Keratinocyte (primary cell): ENCODE data around the gene ITFG1. TPM values are rescaled to one million over a fixed set of nuclear protein-coding genes. Genes with fewer than 3 reads are reported as not detected.
A peak's percentile ranks its signal among the peaks of the same experiment; 100 is the strongest.

Source experiments
- DNase-seq: peaks from one replicate; pipeline ENCODE4 v3.0.0-alpha.2; 2011; ENCODE audit warnings: low read depth, missing footprints, low spot score
- FAIRE-seq: peaks from 2 replicates; lab custom pipeline; 2011; peaks lifted over from hg19 to GRCh38; lab: Jason Lieb, UNC
- H2AFZ ChIP-seq: 2 replicates; pipeline ENCODE4 v1.6.0; 2012; ENCODE audit warnings: low read length, control low read depth, inconsistent platforms; ENCODE audit not compliant: control insufficient read depth
- H3K27ac ChIP-seq: 2 replicates; pipeline ENCODE4 v1.5.1; 2011; ENCODE audit warnings: low read length; ENCODE audit not compliant: control insufficient read depth, insufficient read depth
- H3K27me3 ChIP-seq: 3 replicates; pipeline ENCODE4 v1.6.0; 2011; ENCODE audit warnings: low read length; ENCODE audit not compliant: control insufficient read depth, insufficient read depth; ENCODE audit errors: extremely low read depth
- H3K36me3 ChIP-seq, 2 experiments: 2 replicates in 1 of 2; 3 replicates in 1 of 2; pipeline ENCODE4 v1.5.1; 2011; ENCODE audit warnings: low read length in 2 of 2, mild to moderate bottlenecking in 1 of 2; ENCODE audit not compliant: control insufficient read depth in 2 of 2, insufficient read depth in 2 of 2; ENCODE audit errors: extremely low read depth in 1 of 2
- H3K4me1 ChIP-seq: 3 replicates; pipeline ENCODE4 v1.5.1; 2011; ENCODE audit warnings: low read length; ENCODE audit not compliant: control insufficient read depth, insufficient read depth; ENCODE audit errors: extremely low read depth
- H3K4me2 ChIP-seq: 3 replicates; pipeline ENCODE4 v1.6.0; 2011; ENCODE audit warnings: low read depth, low read length; ENCODE audit not compliant: control insufficient read depth, insufficient read depth; ENCODE audit errors: extremely low read depth
- H3K4me3 ChIP-seq, 3 experiments: fragments of 200-600 bp in 1 of 3; sonication (generic) in 1 of 3; 2 replicates in 2 of 3; 3 replicates in 1 of 3; pipeline ENCODE4 v1.5.1; 2011 to 2016; ENCODE audit warnings: low read length in 3 of 3, mild to moderate bottlenecking in 3 of 3, control low read depth in 2 of 3, inconsistent platforms in 1 of 3, low read depth in 1 of 3, mixed read lengths in 1 of 3, mixed run types in 1 of 3, moderate library complexity in 1 of 3; ENCODE audit not compliant: control insufficient read depth in 2 of 3, insufficient read depth in 2 of 3; ENCODE audit errors: extremely low read depth in 1 of 3
- H3K79me2 ChIP-seq: 2 replicates; pipeline ENCODE4 v1.6.0; 2012; ENCODE audit warnings: low read length; ENCODE audit not compliant: control insufficient read depth, insufficient read depth
- H3K9ac ChIP-seq: 3 replicates; pipeline ENCODE4 v1.6.0; 2011; ENCODE audit warnings: low read length; ENCODE audit not compliant: control insufficient read depth, insufficient read depth; ENCODE audit errors: extremely low read depth
- H3K9me1 ChIP-seq: 3 replicates; pipeline ENCODE4 v1.6.0; 2011; ENCODE audit warnings: low read length; ENCODE audit not compliant: control insufficient read depth, insufficient read depth; ENCODE audit errors: extremely low read depth
- H3K9me3 ChIP-seq: 2 replicates; pipeline ENCODE4 v1.5.1; 2012; ENCODE audit warnings: low read depth, low read length; ENCODE audit not compliant: control insufficient read depth
- H4K20me1 ChIP-seq: 3 replicates; pipeline ENCODE4 v1.6.0; 2011; ENCODE audit warnings: low read length; ENCODE audit not compliant: control insufficient read depth, insufficient read depth; ENCODE audit errors: extremely low read depth
- CTCF ChIP-seq, 3 experiments: IDR thresholded peaks in 1 of 3; conservative IDR thresholded peaks in 1 of 3; optimal IDR thresholded peaks in 1 of 3; 2 replicates in 2 of 3; 3 replicates in 1 of 3; pipeline versions ENCODE3 to v1.5.1; 2011; ENCODE audit warnings: low read length in 3 of 3, mild to moderate bottlenecking in 3 of 3, moderate library complexity in 2 of 3, control low read depth in 1 of 3, inconsistent platforms in 1 of 3; ENCODE audit not compliant: insufficient read depth in 2 of 3; ENCODE audit errors: extremely low read depth in 1 of 3
- EZH2 ChIP-seq: IDR thresholded peaks from one replicate; pipeline ENCODE4 v1.6.1; 2012; ENCODE audit warnings: inconsistent platforms, mild to moderate bottlenecking, low read length, moderate library complexity
- dilution Hi-C: fragments of 300-500 bp; cut with MboI; formaldehyde crosslinking; loops from one replicate; pipeline ENCODE4 v1.7.0; 2020; ENCODE audit warnings: low sequenced_read_pairs; ENCODE audit not compliant: extremely low pct_ligation_motif_present
- polyA plus RNA-seq, 5 experiments: library from polyadenylated mRNA; depleted of rRNA in 3 of 5; stranded (reverse) in 3 of 5; stranded (forward) in 1 of 5; unstranded in 1 of 5; fragments of >200 nt; gene quantifications; 1 replicate in 1 of 5; 2 replicates in 3 of 5; 3 replicates in 1 of 5; pipeline versions ENCODE4 v1.2.1 to v1.2.3, GENCODE V29; 2011 to 2012; ENCODE audit warnings: missing spikeins in 2 of 5, low read depth in 1 of 5, low replicate concordance in 1 of 5

Gene ITFG1
- polyA plus RNA-seq, 1 donor (not counting 4 experiments of a cell fraction or from before 2014, with no cell fraction given) = 83.8 TPM

DNA sequence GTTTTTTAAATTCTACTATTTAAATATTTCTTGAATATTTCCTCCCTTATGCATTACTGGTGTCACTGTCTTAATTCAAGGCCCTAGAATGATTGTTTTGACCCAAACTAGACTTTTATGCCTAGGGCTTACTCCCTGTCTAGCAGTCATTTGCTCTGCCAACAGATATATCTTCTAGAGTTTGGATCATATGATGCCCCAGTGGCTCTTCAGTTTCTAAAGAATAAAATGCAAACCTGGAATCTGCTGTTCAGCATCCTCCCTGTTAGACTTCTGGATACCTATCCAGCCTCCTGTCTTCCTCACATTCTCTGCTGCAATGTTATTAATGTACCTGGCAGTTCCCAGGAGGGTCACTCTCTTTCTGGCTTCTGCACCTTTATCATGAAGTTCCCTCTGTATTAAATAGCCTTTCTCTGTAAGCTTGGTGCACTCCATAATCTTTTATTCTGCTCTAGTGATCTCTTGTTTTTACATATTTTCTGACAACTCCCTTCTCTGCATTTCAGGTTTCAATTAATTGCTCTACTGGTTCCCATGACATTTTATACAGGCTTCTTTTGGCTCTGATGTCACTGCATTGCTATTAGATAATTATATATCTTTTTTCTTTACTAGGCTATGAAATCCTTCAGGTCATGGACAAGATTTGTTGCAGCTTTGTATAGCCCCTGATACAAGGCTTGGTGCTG is 15.9 kb upstream of the ITFG1 start:
- no peak overlapping the region for H3K4me2 ChIP-seq
- H3K36me3 ChIP-seq = no peaks in the 10 kb centered on the region
- no peak overlapping the region for H2AFZ ChIP-seq
- peaks cover 24% of the 10 kb centered on the region for H3K79me2 ChIP-seq
- no peak for TF ChIP-seq CTCF (optimal IDR thresholded peaks at IDR 0.05 in 1 of 3, IDR thresholded peaks at IDR 0.05 in 1 of 3, conservative IDR thresholded peaks at IDR 0.05 in 1 of 3; ENCODE audit: extremely low read depth in 1 of 3, insufficient read depth in 2 of 3, low read length in 3 of 3)
- TF ChIP-seq EZH2 = no peak
- no peaks in the 10 kb centered on the region for H3K9me1 ChIP-seq
- H3K9me3 ChIP-seq = no peaks in the 10 kb centered on the region
- FAIRE-seq = no peak
- dilution Hi-C loops = no loop called here
- H3K27me3 ChIP-seq = no peaks in the 10 kb centered on the region
- peaks cover 13% of the 10 kb centered on the region for H3K4me1 ChIP-seq
- H3K27ac ChIP-seq = peak overlapping the region; percentile 53
- no peak overlapping the region for H3K9ac ChIP-seq
- no peaks in the 10 kb centered on the region for H4K20me1 ChIP-seq
- no peak for DNase-seq
- no peak overlapping the region for H3K4me3 ChIP-seq

- dilution Hi-C loops = no loop called here
- TF ChIP-seq CTCF (optimal IDR thresholded peaks at IDR 0.05 in 1 of 3, IDR thresholded peaks at IDR 0.05 in 1 of 3, conservative IDR thresholded peaks at IDR 0.05 in 1 of 3; ENCODE audit: extremely low read depth in 1 of 3, insufficient read depth in 2 of 3, low read length in 3 of 3) (no peak), EZH2 (no peak)
- Histone ChIP-seq H3K4me3 (no peak overlapping the region), H4K20me1 (no peaks in the 10 kb centered on the region), H3K9me3 (no peaks in the 10 kb centered on the region), H3K27ac (peak overlapping the region; percentile 8), H3K4me2 (no peak overlapping the region), H3K79me2 (peaks cover 27% of the 10 kb centered on the region), H3K36me3 (no peaks in the 10 kb centered on the region), H3K27me3 (no peaks in the 10 kb centered on the region), H3K9me1 (no peaks in the 10 kb centered on the region), H2AFZ (no peak overlapping the region), H3K9ac (no peak overlapping the region), H3K4me1 (peaks cover 13% of the 10 kb centered on the region)
- FAIRE-seq (no peak), DNase-seq (no peak)
These were observed 14.9 kb upstream of the ITFG1 start for GRCh38 chr16:47475786-47476185.
